ENCODE measurements around the gene THAP12. TPM values are rescaled to one million over a fixed set of nuclear protein-coding genes. Genes with fewer than 3 reads are reported as not detected.

The THAP12 gene
- total and polyA plus RNA-seq, 2 of the 13 experiments (the other 11 are each of a cell fraction or from before 2014, with no cell fraction given): 18.8 to 51.3 TPM

GRCh38 chr11:76380977-76381719 lies at the start of gene THAP12, which contains the start of gene GVQW3 (continued):
- TF ChIP-seq ZNF510 (CRISPR knock-in tag; IDR thresholded peaks at IDR 0.05; ENCODE audit: low read depth) (no peak), MTF2 (CRISPR knock-in tag; IDR thresholded peaks at IDR 0.05; ENCODE audit: borderline replicate concordance) (no peak), CEBPB (IDR thresholded peaks at IDR 0.05; ENCODE audit: borderline replicate concordance, low read depth, low read length) (peak; percentile 48; the same call in 1 of the 2 replicates), HDAC6 (IDR thresholded peaks at IDR 0.05; ENCODE audit: low read depth, low read length) (no peak), DR1 (CRISPR knock-in tag; IDR thresholded peaks at IDR 0.05) (peak; percentile 53; the same call in 1 of the 2 replicates), ZBTB34 (CRISPR knock-in tag; IDR thresholded peaks at IDR 0.05) (no peak), ZBTB46 (CRISPR knock-in tag; IDR thresholded peaks at IDR 0.05; ENCODE audit: borderline replicate concordance) (no peak), SALL1 (CRISPR knock-in tag; IDR thresholded peaks at IDR 0.05) (peak; percentile 86), TOE1 (CRISPR knock-in tag; IDR thresholded peaks at IDR 0.05) (no peak), AFF4 (CRISPR knock-in tag; IDR thresholded peaks at IDR 0.05) (no peak), ZNF570 (CRISPR knock-in tag; IDR thresholded peaks at IDR 0.05; ENCODE audit: borderline replicate concordance) (no peak), MTA1 (CRISPR knock-in tag; IDR thresholded peaks at IDR 0.05; ENCODE audit: borderline replicate concordance) (no peak; the same call in 1 of the 2 replicates), TCF7L2 (IDR thresholded peaks at IDR 0.05; ENCODE audit: low read depth, low read length) (no peak), STAG1 (CRISPR knock-in tag; IDR thresholded peaks at IDR 0.05) (no peak; the same call in 1 of the 2 replicates), ZNF263 (CRISPR knock-in tag; IDR thresholded peaks at IDR 0.05) (no peak), FOXP1 (IDR thresholded peaks at IDR 0.05) (no peak), FOXP1 (CRISPR knock-in tag; IDR thresholded peaks at IDR 0.05) (no peak)
- TF ChIP-seq, protein P1, sequence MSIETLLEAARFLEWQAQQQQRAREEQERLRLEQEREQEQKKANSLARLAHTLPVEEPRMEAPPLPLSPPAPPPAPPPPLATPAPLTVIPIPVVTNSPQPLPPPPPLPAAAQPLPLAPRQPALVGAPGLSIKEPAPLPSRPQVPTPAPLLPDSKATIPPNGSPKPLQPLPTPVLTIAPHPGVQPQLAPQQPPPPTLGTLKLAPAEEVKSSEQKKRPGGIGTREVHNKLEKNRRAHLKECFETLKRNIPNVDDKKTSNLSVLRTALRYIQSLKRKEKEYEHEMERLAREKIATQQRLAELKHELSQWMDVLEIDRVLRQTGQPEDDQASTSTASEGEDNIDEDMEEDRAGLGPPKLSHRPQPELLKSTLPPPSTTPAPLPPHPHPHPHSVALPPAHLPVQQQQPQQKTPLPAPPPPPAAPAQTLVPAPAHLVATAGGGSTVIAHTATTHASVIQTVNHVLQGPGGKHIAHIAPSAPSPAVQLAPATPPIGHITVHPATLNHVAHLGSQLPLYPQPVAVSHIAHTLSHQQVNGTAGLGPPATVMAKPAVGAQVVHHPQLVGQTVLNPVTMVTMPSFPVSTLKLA (IDR thresholded peaks at IDR 0.05): peak; percentile 57
- TF ChIP-seq, protein P2, sequence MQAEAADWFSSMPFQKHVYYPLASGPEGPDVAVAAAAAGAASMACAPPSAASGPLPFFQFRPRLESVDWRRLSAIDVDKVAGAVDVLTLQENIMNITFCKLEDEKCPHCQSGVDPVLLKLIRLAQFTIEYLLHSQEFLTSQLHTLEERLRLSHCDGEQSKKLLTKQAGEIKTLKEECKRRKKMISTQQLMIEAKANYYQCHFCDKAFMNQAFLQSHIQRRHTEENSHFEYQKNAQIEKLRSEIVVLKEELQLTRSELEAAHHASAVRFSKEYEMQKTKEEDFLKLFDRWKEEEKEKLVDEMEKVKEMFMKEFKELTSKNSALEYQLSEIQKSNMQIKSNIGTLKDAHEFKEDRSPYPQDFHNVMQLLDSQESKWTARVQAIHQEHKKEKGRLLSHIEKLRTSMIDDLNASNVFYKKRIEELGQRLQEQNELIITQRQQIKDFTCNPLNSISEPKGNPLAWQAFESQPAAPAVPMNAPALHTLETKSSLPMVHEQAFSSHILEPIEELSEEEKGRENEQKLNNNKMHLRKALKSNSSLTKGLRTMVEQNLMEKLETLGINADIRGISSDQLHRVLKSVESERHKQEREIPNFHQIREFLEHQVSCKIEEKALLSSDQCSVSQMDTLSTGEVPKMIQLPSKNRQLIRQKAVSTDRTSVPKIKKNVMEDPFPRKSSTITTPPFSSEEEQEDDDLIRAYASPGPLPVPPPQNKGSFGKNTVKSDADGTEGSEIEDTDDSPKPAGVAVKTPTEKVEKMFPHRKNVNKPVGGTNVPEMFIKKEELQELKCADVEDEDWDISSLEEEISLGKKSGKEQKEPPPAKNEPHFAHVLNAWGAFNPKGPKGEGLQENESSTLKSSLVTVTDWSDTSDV (CRISPR knock-in tag; IDR thresholded peaks at IDR 0.05): peak; percentile 57; the same call in 1 of the 2 replicates

Data from HepG2 (cell line).